ENCODE results near the gene WLS.

Gene WLS

GRCh38 chr1:68210829-68211228, 21.5 kb downstream of the WLS start:
- H3K4me1 ChIP-seq (ENCODE audit: control insufficient read depth in 1 of 2, insufficient read depth in 2 of 2, low read length in 2 of 2) = peaks cover 4 to 80% of the 10 kb centered on the region in 2 donors
- H3K4me3 ChIP-seq (ENCODE audit: low read depth in 1 of 2, low read length in 2 of 2) = no peak overlapping the region
- no peaks in the 10 kb centered on the region for H3K36me3 ChIP-seq (ENCODE audit: control insufficient read depth in 1 of 2, insufficient read depth in 2 of 2, low read length in 2 of 2)
- H3K27ac ChIP-seq (ENCODE audit: low read length) = no peak overlapping the region
- no peaks in the 10 kb centered on the region for H3K9me3 ChIP-seq (ENCODE audit: control insufficient read depth in 1 of 2, low read length in 2 of 2)
- H3K27me3 ChIP-seq (ENCODE audit: low read depth, low read length) = no peaks in the 10 kb centered on the region

- H3K4me3 ChIP-seq (ENCODE audit: low read depth in 1 of 2, low read length in 2 of 2) = no peak overlapping the region
- no peak overlapping the region for H3K27ac ChIP-seq (ENCODE audit: low read length)
- H3K9me3 ChIP-seq (ENCODE audit: control insufficient read depth in 1 of 2, low read length in 2 of 2) = no peaks in the 10 kb centered on the region
- no peaks in the 10 kb centered on the region for H3K36me3 ChIP-seq (ENCODE audit: control insufficient read depth in 1 of 2, insufficient read depth in 2 of 2, low read length in 2 of 2)
- H3K4me1 ChIP-seq (ENCODE audit: control insufficient read depth in 1 of 2, insufficient read depth in 2 of 2, low read length in 2 of 2) = peaks cover 4 to 80% of the 10 kb centered on the region in 2 donors
- H3K27me3 ChIP-seq (ENCODE audit: low read depth, low read length) = no peaks in the 10 kb centered on the region
These were observed 22.3 kb downstream of the WLS start for GRCh38 chr1:68210027-68210426.

DNA sequence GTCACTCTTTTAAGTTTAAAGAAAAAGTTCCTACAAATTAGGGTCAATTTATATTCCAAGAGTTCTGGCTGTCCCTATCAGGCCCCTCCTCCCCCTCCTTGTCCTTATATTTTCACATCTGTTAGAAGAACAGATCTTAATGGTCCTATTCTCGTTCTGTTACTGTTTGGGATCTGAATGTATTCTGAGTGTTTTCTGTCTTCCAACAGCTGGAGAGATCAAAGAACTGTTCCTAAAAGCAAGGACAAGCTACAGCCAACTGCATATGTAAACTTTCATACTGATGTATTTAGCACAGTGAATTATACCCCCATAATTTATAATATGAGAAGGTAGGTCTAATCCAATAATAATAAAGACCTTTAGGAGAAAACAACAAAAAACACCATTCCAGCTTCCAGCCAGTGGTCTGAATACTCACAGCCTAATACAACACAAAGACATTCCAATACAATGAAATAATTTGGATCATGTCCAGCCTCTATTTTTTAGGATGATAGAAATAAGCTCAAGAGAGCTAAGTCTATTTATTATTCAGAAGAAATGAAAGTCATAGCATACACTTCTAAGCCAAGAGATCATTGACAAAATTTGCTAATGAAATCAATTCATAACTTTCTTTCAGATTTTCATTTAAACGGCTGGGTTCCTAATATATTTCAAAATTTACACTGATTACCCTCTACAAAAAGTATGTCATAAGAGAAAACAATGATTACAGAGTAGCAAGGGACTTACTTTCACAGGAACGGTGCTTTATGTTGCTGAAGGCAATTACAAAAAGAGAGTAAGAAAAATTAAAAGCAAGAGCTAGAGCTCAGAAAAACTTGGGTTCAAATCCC, 25.3 kb downstream of the WLS start:
- H3K27me3 ChIP-seq (ENCODE audit: low read depth, low read length) = no peaks in the 10 kb centered on the region
- no peaks in the 10 kb centered on the region for H3K9me3 ChIP-seq (ENCODE audit: control insufficient read depth in 1 of 2, low read length in 2 of 2)
- H3K4me3 ChIP-seq (ENCODE audit: low read depth in 1 of 2, low read length in 2 of 2) = no peak overlapping the region
- H3K4me1 ChIP-seq (ENCODE audit: control insufficient read depth in 1 of 2, insufficient read depth in 2 of 2, low read length in 2 of 2) = peaks cover 4 to 71% of the 10 kb centered on the region in 2 donors
- H3K27ac ChIP-seq (ENCODE audit: low read length) = peak overlapping the region; percentile 49
- H3K36me3 ChIP-seq (ENCODE audit: control insufficient read depth in 1 of 2, insufficient read depth in 2 of 2, low read length in 2 of 2) = no peaks in the 10 kb centered on the region

GRCh38 chr1:68205794-68206358, 26.4 kb downstream of the WLS start:
- Histone ChIP-seq H3K9me3 (ENCODE audit: control insufficient read depth in 1 of 2, low read length in 2 of 2) (no peaks in the 10 kb centered on the region), H3K4me1 (ENCODE audit: control insufficient read depth in 1 of 2, insufficient read depth in 2 of 2, low read length in 2 of 2) (peaks cover 4 to 70% of the 10 kb centered on the region in 2 donors), H3K27ac (ENCODE audit: low read length) (no peak overlapping the region), H3K27me3 (ENCODE audit: low read depth, low read length) (no peaks in the 10 kb centered on the region), H3K36me3 (ENCODE audit: control insufficient read depth in 1 of 2, insufficient read depth in 2 of 2, low read length in 2 of 2) (no peaks in the 10 kb centered on the region), H3K4me3 (ENCODE audit: low read depth in 1 of 2, low read length in 2 of 2) (no peak overlapping the region)

DNA sequence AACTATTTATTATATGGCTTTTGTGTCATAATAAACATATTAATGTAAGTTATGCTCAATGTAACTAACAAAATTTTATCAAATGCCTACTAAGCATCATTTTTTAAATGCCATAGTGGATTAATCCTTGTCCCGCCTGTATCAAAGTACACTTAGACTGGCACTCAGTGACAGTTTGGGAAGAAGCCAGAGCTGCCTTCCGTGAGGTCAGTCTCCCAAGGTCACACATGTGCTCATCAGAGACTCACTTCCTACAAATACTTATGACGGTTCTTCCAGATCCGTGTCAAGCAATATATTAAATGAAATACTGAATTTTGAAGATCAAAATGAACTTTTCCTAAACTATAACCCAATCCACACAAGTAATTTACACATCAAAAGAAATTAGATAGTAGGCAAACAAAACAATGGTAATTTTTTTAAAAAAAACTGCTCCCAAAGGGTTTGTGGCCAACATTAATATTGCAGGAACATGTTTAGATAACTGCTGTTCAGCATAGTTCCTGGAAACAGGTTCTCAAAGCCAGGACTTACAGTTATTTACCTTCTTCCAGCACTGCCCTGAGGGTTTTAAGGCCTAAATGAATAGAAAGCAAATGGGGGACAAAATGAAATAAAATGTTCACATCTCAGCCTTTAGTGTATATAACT, 27.2 kb downstream of the WLS start:
- Histone ChIP-seq H3K4me3 (ENCODE audit: low read depth in 1 of 2, low read length in 2 of 2) (no peak overlapping the region), H3K27ac (ENCODE audit: low read length) (no peak overlapping the region), H3K9me3 (ENCODE audit: control insufficient read depth in 1 of 2, low read length in 2 of 2) (no peaks in the 10 kb centered on the region), H3K4me1 (ENCODE audit: control insufficient read depth in 1 of 2, insufficient read depth in 2 of 2, low read length in 2 of 2) (peaks cover 4 to 66% of the 10 kb centered on the region in 2 donors), H3K36me3 (ENCODE audit: control insufficient read depth in 1 of 2, insufficient read depth in 2 of 2, low read length in 2 of 2) (no peaks in the 10 kb centered on the region), H3K27me3 (ENCODE audit: low read depth, low read length) (no peaks in the 10 kb centered on the region)

DNA sequence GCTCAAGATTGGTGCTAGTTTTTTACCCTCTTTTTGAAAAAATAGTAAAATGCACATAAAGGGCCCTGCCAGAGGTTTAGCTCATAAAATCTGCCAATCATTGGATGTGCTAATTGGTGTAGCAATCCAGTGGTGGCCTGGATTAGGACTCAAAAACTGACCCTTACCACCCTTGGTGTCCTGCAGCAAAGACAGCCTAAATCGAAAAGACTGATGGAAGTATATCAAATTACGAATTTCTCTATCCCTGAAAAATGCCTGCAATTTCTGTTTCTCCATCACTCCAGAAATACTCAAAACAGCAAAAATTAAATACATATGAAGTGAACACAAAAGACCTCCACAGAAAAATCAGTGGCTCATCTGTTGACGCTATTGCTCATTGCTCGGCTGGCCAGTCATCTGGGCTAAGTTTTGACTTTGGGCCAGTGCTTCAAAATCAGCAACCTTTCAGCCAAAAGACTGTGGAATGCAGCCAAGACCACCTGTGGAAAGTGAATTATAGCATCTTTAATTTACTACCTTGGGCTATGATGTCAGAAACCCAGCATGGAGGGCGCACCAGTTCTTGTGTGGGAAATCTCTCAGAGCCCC, 30.0 kb downstream of the WLS start:
- Histone ChIP-seq H3K4me3 (ENCODE audit: low read depth in 1 of 2, low read length in 2 of 2) (no peak overlapping the region), H3K27ac (ENCODE audit: low read length) (no peak overlapping the region), H3K27me3 (ENCODE audit: low read depth, low read length) (no peaks in the 10 kb centered on the region), H3K9me3 (ENCODE audit: control insufficient read depth in 1 of 2, low read length in 2 of 2) (no peaks in the 10 kb centered on the region), H3K4me1 (ENCODE audit: control insufficient read depth in 1 of 2, insufficient read depth in 2 of 2, low read length in 2 of 2) (peaks cover 20 to 44% of the 10 kb centered on the region in 2 donors), H3K36me3 (ENCODE audit: control insufficient read depth in 1 of 2, insufficient read depth in 2 of 2, low read length in 2 of 2) (no peaks in the 10 kb centered on the region)

- H3K36me3 ChIP-seq (ENCODE audit: control insufficient read depth in 1 of 2, insufficient read depth in 2 of 2, low read length in 2 of 2) = no peaks in the 10 kb centered on the region
- H3K27me3 ChIP-seq (ENCODE audit: low read depth, low read length) = no peaks in the 10 kb centered on the region
- peaks cover 20 to 38% of the 10 kb centered on the region in 2 donors for H3K4me1 ChIP-seq (ENCODE audit: control insufficient read depth in 1 of 2, insufficient read depth in 2 of 2, low read length in 2 of 2)
- no peak overlapping the region for H3K4me3 ChIP-seq (ENCODE audit: low read depth in 1 of 2, low read length in 2 of 2)
- no peak overlapping the region for H3K27ac ChIP-seq (ENCODE audit: low read length)
- H3K9me3 ChIP-seq (ENCODE audit: control insufficient read depth in 1 of 2, low read length in 2 of 2) = no peaks in the 10 kb centered on the region
These were observed 30.6 kb downstream of the WLS start for GRCh38 chr1:68201546-68202238.

- no peak overlapping the region for H3K4me3 ChIP-seq (ENCODE audit: low read depth in 1 of 2, low read length in 2 of 2)
- no peaks in the 10 kb centered on the region for H3K36me3 ChIP-seq (ENCODE audit: control insufficient read depth in 1 of 2, insufficient read depth in 2 of 2, low read length in 2 of 2)
- no peaks in the 10 kb centered on the region for H3K27me3 ChIP-seq (ENCODE audit: low read depth, low read length)
- H3K9me3 ChIP-seq (ENCODE audit: control insufficient read depth in 1 of 2, low read length in 2 of 2) = no peaks in the 10 kb centered on the region
- peaks cover 20 to 22% of the 10 kb centered on the region in 2 donors for H3K4me1 ChIP-seq (ENCODE audit: control insufficient read depth in 1 of 2, insufficient read depth in 2 of 2, low read length in 2 of 2)
- H3K27ac ChIP-seq (ENCODE audit: low read length) = no peak overlapping the region
These were observed 32.7 kb downstream of the WLS start for GRCh38 chr1:68199603-68200002.

GRCh38 chr1:68198752-68199151, 33.6 kb downstream of the WLS start:
- Histone ChIP-seq H3K27me3 (ENCODE audit: low read depth, low read length) (no peaks in the 10 kb centered on the region), H3K9me3 (ENCODE audit: control insufficient read depth in 1 of 2, low read length in 2 of 2) (no peaks in the 10 kb centered on the region), H3K4me1 (ENCODE audit: control insufficient read depth in 1 of 2, insufficient read depth in 2 of 2, low read length in 2 of 2) (peaks cover 20 to 22% of the 10 kb centered on the region in 2 donors), H3K4me3 (ENCODE audit: low read depth in 1 of 2, low read length in 2 of 2) (no peak overlapping the region), H3K27ac (ENCODE audit: low read length) (no peak overlapping the region), H3K36me3 (ENCODE audit: control insufficient read depth in 1 of 2, insufficient read depth in 2 of 2, low read length in 2 of 2) (no peaks in the 10 kb centered on the region)

DNA sequence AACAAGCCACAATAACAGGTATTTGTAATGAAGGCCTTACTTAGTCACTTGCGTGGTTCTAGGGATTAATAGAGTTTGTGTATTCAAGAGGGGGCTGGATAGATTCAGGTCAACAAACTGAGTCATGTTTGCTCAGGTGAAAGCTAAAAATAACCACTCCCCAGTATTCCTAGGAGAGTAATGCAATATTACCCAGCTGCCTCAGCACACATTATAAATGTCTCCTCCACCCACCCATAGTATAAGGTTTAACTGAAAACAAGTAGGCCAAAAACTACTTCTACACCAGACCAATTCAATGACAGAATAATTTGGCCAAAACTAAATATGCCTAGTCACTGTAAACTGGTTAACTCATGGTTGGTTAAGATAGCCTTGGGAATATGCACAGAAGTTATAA, 34.4 kb downstream of the WLS start:
- no peaks in the 10 kb centered on the region for H3K27me3 ChIP-seq (ENCODE audit: low read depth, low read length)
- H3K36me3 ChIP-seq (ENCODE audit: control insufficient read depth in 1 of 2, insufficient read depth in 2 of 2, low read length in 2 of 2) = no peaks in the 10 kb centered on the region
- H3K4me1 ChIP-seq (ENCODE audit: control insufficient read depth in 1 of 2, insufficient read depth in 2 of 2, low read length in 2 of 2) = peaks cover 20 to 22% of the 10 kb centered on the region in 2 donors
- H3K9me3 ChIP-seq (ENCODE audit: control insufficient read depth in 1 of 2, low read length in 2 of 2) = no peaks in the 10 kb centered on the region
- H3K27ac ChIP-seq (ENCODE audit: low read length) = peak overlapping the region; percentile 52
- no peak overlapping the region for H3K4me3 ChIP-seq (ENCODE audit: low read depth in 1 of 2, low read length in 2 of 2)

DNA sequence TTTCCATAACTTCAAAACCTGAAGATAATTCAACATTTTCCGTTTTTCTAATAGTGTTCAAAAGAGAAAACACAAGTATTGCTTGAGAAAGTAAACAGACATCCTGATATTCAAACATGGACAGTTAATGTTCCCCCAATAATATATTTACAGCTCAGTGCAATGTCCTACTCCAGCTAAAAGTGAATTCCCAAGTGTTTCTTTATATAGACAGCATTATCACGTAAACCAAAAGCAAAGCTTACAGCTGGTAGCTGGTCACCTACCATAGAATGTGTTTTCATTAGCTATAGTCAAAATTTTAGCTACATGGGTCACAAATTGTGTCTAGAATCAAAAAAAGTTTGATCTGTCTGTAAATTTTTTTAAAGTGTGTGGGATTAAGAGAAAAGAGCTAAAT, 34.9 kb downstream of the WLS start:
- Histone ChIP-seq H3K4me3 (ENCODE audit: low read depth in 1 of 2, low read length in 2 of 2) (no peak overlapping the region), H3K4me1 (ENCODE audit: control insufficient read depth in 1 of 2, insufficient read depth in 2 of 2, low read length in 2 of 2) (peaks cover 19 to 20% of the 10 kb centered on the region in 2 donors), H3K27ac (ENCODE audit: low read length) (peak overlapping the region; percentile 52)

More for the DNA sequence above, 34.9 kb downstream of the WLS start:
- Histone ChIP-seq H3K9me3 (ENCODE audit: control insufficient read depth in 1 of 2, low read length in 2 of 2) (no peaks in the 10 kb centered on the region), H3K36me3 (ENCODE audit: control insufficient read depth in 1 of 2, insufficient read depth in 2 of 2, low read length in 2 of 2) (peaks cover 0 to under 1% of the 10 kb centered on the region in 2 donors), H3K27me3 (ENCODE audit: low read depth, low read length) (no peaks in the 10 kb centered on the region)

Measured in muscle layer of duodenum (tissue), 2 donors.